Sigmoid colon (tissue), 4 donors: ENCODE data around the gene RSL1D1.

Source experiments
- EP300 ChIP-seq, 4 donors: sonication (generic); formaldehyde crosslinking; IDR thresholded peaks; one replicate each; pipeline ENCODE4 v1.6.1; 2017; ENCODE audit warnings: antibody characterized with exemption in 4 of 4
- POLR2A ChIP-seq, 2 donors: fragments of 450-650 bp; IDR thresholded peaks; one replicate each; pipeline ENCODE4 v1.6.1; 2016; ENCODE audit warnings: antibody characterized with exemption in 2 of 2, mild to moderate bottlenecking in 2 of 2, moderate library complexity in 2 of 2
- POLR2AphosphoS5 ChIP-seq, 4 donors: sonication (generic); formaldehyde crosslinking; IDR thresholded peaks; one replicate each; pipeline ENCODE4 v1.6.1; 2017; ENCODE audit warnings: antibody characterized with exemption in 4 of 4
- TF ChIP-seq, protein P1 (sequence below), 4 experiments: fragments of 450-650 bp in 3 of 4; fragments of 200-600 bp in 1 of 4; IDR thresholded peaks; one replicate each; pipeline ENCODE4 v1.5.1; 2016 to 2019; ENCODE audit warnings: antibody characterized with exemption in 4 of 4, mild to moderate bottlenecking in 3 of 4, moderate library complexity in 2 of 4

DNA sequence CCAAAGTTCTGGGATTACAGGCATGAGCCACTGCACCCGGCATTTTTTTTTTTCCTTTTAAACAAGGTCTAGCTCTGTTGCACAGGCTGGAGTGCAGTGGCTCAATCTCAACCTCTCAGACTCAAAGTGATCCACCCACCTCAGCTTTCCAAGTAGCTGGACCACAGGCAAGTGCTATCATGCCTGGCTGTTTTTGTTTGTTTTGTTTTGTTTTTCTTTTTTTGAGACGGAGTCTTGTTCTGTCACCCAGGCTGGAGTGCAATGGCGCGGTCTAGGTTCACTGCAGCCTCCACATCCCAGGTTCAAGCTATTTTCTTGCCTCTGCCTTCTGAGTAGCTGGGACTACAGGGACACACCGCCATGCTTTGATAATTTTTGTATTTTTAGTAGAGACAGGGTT is 35.2 kb downstream of the RSL1D1 start:
- TF ChIP-seq, protein P1, sequence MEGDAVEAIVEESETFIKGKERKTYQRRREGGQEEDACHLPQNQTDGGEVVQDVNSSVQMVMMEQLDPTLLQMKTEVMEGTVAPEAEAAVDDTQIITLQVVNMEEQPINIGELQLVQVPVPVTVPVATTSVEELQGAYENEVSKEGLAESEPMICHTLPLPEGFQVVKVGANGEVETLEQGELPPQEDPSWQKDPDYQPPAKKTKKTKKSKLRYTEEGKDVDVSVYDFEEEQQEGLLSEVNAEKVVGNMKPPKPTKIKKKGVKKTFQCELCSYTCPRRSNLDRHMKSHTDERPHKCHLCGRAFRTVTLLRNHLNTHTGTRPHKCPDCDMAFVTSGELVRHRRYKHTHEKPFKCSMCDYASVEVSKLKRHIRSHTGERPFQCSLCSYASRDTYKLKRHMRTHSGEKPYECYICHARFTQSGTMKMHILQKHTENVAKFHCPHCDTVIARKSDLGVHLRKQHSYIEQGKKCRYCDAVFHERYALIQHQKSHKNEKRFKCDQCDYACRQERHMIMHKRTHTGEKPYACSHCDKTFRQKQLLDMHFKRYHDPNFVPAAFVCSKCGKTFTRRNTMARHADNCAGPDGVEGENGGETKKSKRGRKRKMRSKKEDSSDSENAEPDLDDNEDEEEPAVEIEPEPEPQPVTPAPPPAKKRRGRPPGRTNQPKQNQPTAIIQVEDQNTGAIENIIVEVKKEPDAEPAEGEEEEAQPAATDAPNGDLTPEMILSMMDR (IDR thresholded peaks at IDR 0.05) = no peak
- no peak for TF ChIP-seq POLR2A (IDR thresholded peaks at IDR 0.05)
- TF ChIP-seq POLR2AphosphoS5 (IDR thresholded peaks at IDR 0.05) = no peak
- TF ChIP-seq EP300 (IDR thresholded peaks at IDR 0.05) = no peak
